ENCODE results near the gene HIBCH.

DNA sequence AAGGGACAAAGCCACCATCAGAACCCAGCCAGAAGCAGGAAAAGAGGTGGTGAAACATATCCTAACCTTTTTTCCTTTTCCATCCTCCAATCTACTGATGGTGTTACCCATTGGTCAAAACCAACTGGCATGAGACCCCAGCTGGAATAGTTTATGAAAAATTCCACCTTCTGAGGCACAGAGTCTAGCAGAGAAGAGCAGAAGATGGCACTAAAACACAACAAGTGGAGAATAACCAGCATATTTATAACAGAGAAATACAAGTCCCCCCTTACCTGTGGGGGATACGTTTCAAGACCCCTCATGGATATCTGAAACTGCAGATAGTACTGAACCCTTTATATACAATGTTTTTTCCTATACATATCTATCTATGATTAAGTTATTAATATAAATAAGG, 18.8 kb upstream of the HIBCH start:
- TF ChIP-seq EZH2 (IDR thresholded peaks at IDR 0.05) (no peak), CTCF (IDR thresholded peaks at IDR 0.05 in 2 of 3, conservative IDR thresholded peaks at IDR 0.05 in 1 of 3; ENCODE audit: borderline replicate concordance in 1 of 3, insufficient read depth in 1 of 3, low read depth in 2 of 3, low read length in 2 of 3) (no peak), MAX (IDR thresholded peaks at IDR 0.05) (no peak), ELF1 (IDR thresholded peaks at IDR 0.05; ENCODE audit: borderline replicate concordance, low read depth) (no peak), POLR2AphosphoS5 (IDR thresholded peaks at IDR 0.05; ENCODE audit: low read depth, low read length) (no peak), ZNF274 (IDR thresholded peaks at IDR 0.05; ENCODE audit: low read depth, low read length) (no peak), TCF7L2 (IDR thresholded peaks at IDR 0.05; ENCODE audit: borderline replicate concordance, extremely low read depth, insufficient read depth, insufficient read length) (no peak), RAD21 (IDR thresholded peaks at IDR 0.05; ENCODE audit: low read depth) (peak; percentile 29; the same call in 1 of the 2 replicates), CEBPB (IDR thresholded peaks at IDR 0.05; ENCODE audit: low read depth) (no peak), EZH2phosphoT487 (IDR thresholded peaks at IDR 0.05; ENCODE audit: borderline replicate concordance) (no peak), EGR1 (IDR thresholded peaks at IDR 0.05; ENCODE audit: low read depth) (no peak), JUND (IDR thresholded peaks at IDR 0.05) (no peak)

Data from HCT116 (cell line).